SK-N-MC (cell line): Measurements from ENCODE around the gene NTRK2.

ENCODE experiments used
- EZH2 ChIP-seq: fragments of 200-600 bp; sonication (generic); IDR thresholded peaks from one replicate; pipeline ENCODE4 v1.6.1; 2017; ENCODE audit warnings: antibody characterized with exemption
- FOXP2 ChIP-seq: optimal IDR thresholded peaks from 2 replicates; pipeline ENCODE3; 2011; ENCODE audit warnings: mild to moderate bottlenecking, moderate library complexity; ENCODE audit not compliant: insufficient read depth; ENCODE audit errors: extremely low read length, control extremely low read depth
- POLR2AphosphoS5 ChIP-seq: IDR thresholded peaks from 2 replicates; pipeline ENCODE4 v1.6.1; 2012; ENCODE audit warnings: mild to moderate bottlenecking, low read depth, low read length, borderline replicate concordance

DNA sequence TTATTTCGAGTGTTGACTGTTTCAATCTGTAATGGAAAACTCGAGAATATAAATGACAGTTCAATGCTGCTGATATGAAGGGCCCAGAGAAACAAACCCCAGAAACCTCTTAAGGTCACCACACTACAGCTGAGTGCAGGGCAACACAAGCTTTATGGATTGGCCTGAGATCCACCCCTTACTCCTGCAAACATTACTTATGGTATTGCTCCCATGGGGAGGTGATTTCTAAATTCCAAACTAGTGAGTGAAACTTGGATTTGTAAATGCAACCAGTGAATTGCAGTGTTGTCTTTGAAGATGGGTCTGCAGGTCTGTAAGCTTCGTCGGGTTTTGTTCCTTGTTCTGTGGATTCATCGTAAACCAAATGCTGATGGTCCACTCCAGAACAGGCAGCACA, 85.4 kb downstream of the NTRK2 start:
- no peak for TF ChIP-seq FOXP2
- TF ChIP-seq POLR2AphosphoS5: no peak
- no peak for TF ChIP-seq EZH2
